ENCODE data around the gene MORN1.

MORN1 gene

GRCh38 chr1:2284932-2285331 is 106.4 kb downstream of the MORN1 start:
- peaks cover 56% of the 10 kb centered on the region for H4K20me1 ChIP-seq (ENCODE audit: insufficient read depth, low read length)
- H3K9me3 ChIP-seq (ENCODE audit: insufficient read depth, low read length), result no peaks in the 10 kb centered on the region
- no peak overlapping the region for H3K9ac ChIP-seq (ENCODE audit: low read length)
- no peaks in the 10 kb centered on the region for H3K36me3 ChIP-seq (replicated peaks; ENCODE audit: low read depth, low read length)
- H3K27ac ChIP-seq (ENCODE audit: low read length), result no peak overlapping the region
- TF ChIP-seq CTCF (IDR thresholded peaks at IDR 0.05; ENCODE audit: low read depth, low read length) (no peak), EZH2phosphoT487 (IDR thresholded peaks at IDR 0.05; ENCODE audit: low read depth) (no peak)
- H3K79me2 ChIP-seq (ENCODE audit: low read length), result peaks cover 22% of the 10 kb centered on the region
- H3K4me1 ChIP-seq (ENCODE audit: low read length), result peaks cover 4% of the 10 kb centered on the region
- H3K27me3 ChIP-seq (ENCODE audit: low read depth, low read length), result peaks cover 4% of the 10 kb centered on the region
- H3K4me2 ChIP-seq (ENCODE audit: low read length), result no peak overlapping the region
- no peak overlapping the region for H2AFZ ChIP-seq (ENCODE audit: low read depth, low read length)
- H3K4me3 ChIP-seq (ENCODE audit: low read length), result no peak overlapping the region

- Histone ChIP-seq H3K27ac (ENCODE audit: low read length) (no peak overlapping the region), H2AFZ (ENCODE audit: low read depth, low read length) (no peak overlapping the region), H3K36me3 (replicated peaks; ENCODE audit: low read depth, low read length) (no peaks in the 10 kb centered on the region), H3K9ac (ENCODE audit: low read length) (no peak overlapping the region), H3K4me1 (ENCODE audit: low read length) (no peaks in the 10 kb centered on the region), H4K20me1 (ENCODE audit: insufficient read depth, low read length) (peaks cover 49% of the 10 kb centered on the region), H3K9me3 (ENCODE audit: insufficient read depth, low read length) (no peaks in the 10 kb centered on the region), H3K27me3 (ENCODE audit: low read depth, low read length) (no peaks in the 10 kb centered on the region), H3K79me2 (ENCODE audit: low read length) (peaks cover 18% of the 10 kb centered on the region), H3K4me2 (ENCODE audit: low read length) (no peak overlapping the region), H3K4me3 (ENCODE audit: low read length) (no peak overlapping the region)
- TF ChIP-seq EZH2phosphoT487 (IDR thresholded peaks at IDR 0.05; ENCODE audit: low read depth) (no peak), CTCF (IDR thresholded peaks at IDR 0.05; ENCODE audit: low read depth, low read length) (no peak)
Measured at GRCh38 chr1:2283991-2284895, 107.1 kb downstream of the MORN1 start.

- no peak overlapping the region for H3K4me3 ChIP-seq (ENCODE audit: low read length)
- no peaks in the 10 kb centered on the region for H3K9me3 ChIP-seq (ENCODE audit: insufficient read depth, low read length)
- no peaks in the 10 kb centered on the region for H3K4me1 ChIP-seq (ENCODE audit: low read length)
- H3K27me3 ChIP-seq (ENCODE audit: low read depth, low read length), result no peaks in the 10 kb centered on the region
- H3K36me3 ChIP-seq (replicated peaks; ENCODE audit: low read depth, low read length), result no peaks in the 10 kb centered on the region
- no peak overlapping the region for H2AFZ ChIP-seq (ENCODE audit: low read depth, low read length)
- H3K79me2 ChIP-seq (ENCODE audit: low read length), result peaks cover 11% of the 10 kb centered on the region
- H4K20me1 ChIP-seq (ENCODE audit: insufficient read depth, low read length), result peaks cover 42% of the 10 kb centered on the region
- H3K9ac ChIP-seq (ENCODE audit: low read length), result no peak overlapping the region
- H3K27ac ChIP-seq (ENCODE audit: low read length), result no peak overlapping the region
- no peak overlapping the region for H3K4me2 ChIP-seq (ENCODE audit: low read length)
- TF ChIP-seq EZH2phosphoT487 (IDR thresholded peaks at IDR 0.05; ENCODE audit: low read depth) (no peak), CTCF (IDR thresholded peaks at IDR 0.05; ENCODE audit: low read depth, low read length) (no peak)
Measured at GRCh38 chr1:2283371-2283990, 107.9 kb downstream of the MORN1 start.

GRCh38 chr1:2282556-2283270 is 108.6 kb downstream of the MORN1 start:
- H3K79me2 ChIP-seq (ENCODE audit: low read length), result peaks cover 15% of the 10 kb centered on the region
- no peak overlapping the region for H3K4me3 ChIP-seq (ENCODE audit: low read length)
- no peaks in the 10 kb centered on the region for H3K27me3 ChIP-seq (ENCODE audit: low read depth, low read length)
- H3K36me3 ChIP-seq (replicated peaks; ENCODE audit: low read depth, low read length), result peaks cover 3% of the 10 kb centered on the region
- H3K4me1 ChIP-seq (ENCODE audit: low read length), result no peaks in the 10 kb centered on the region
- no peak overlapping the region for H3K9ac ChIP-seq (ENCODE audit: low read length)
- TF ChIP-seq EZH2phosphoT487 (IDR thresholded peaks at IDR 0.05; ENCODE audit: low read depth), result no peak
- no peak for TF ChIP-seq CTCF (IDR thresholded peaks at IDR 0.05; ENCODE audit: low read depth, low read length)
- no peak overlapping the region for H3K27ac ChIP-seq (ENCODE audit: low read length)
- H3K4me2 ChIP-seq (ENCODE audit: low read length), result no peak overlapping the region
- H3K9me3 ChIP-seq (ENCODE audit: insufficient read depth, low read length), result no peaks in the 10 kb centered on the region
- H4K20me1 ChIP-seq (ENCODE audit: insufficient read depth, low read length), result peaks cover 36% of the 10 kb centered on the region
- H2AFZ ChIP-seq (ENCODE audit: low read depth, low read length), result no peak overlapping the region

All from OCI-LY3 (cell line).